Measurements from ENCODE around the gene NR0B2.

Gene NR0B2

GRCh38 chr1:26864610-26865480 lies 48.9 kb downstream of the NR0B2 start:
- H3K9me3 ChIP-seq (ENCODE audit: control insufficient read depth, insufficient read depth, low read length) = no peaks in the 10 kb centered on the region
- no CpG with 5 or more reads among the region's 75 CpGs for WGBS (ENCODE audit: insufficient coverage, insufficient read length)
- peaks cover 5% of the 10 kb centered on the region; the same call in 1 of the 2 replicates for H3K4me1 ChIP-seq (ENCODE audit: control insufficient read depth, insufficient read depth, low read length)
- no peaks in the 10 kb centered on the region; the same call in 1 of the 2 replicates for H3K27me3 ChIP-seq (ENCODE audit: control insufficient read depth, insufficient read depth, low read length)
- peak; percentile 74 for DNase-seq (ENCODE audit: low read depth, low spot score)
- peak overlapping the region; percentile 54; the same call in 1 of the 2 replicates for H3K4me3 ChIP-seq (ENCODE audit: low read length)
- H3K36me3 ChIP-seq (ENCODE audit: control insufficient read depth, insufficient read depth, low read length) = no peaks in the 10 kb centered on the region
- no peak overlapping the region for H3K27ac ChIP-seq (ENCODE audit: low read length)

GRCh38 chr1:26863685-26864077 lies 50.1 kb downstream of the NR0B2 start:
- H3K27ac ChIP-seq (ENCODE audit: low read length) = no peak overlapping the region
- H3K9me3 ChIP-seq (ENCODE audit: control insufficient read depth, insufficient read depth, low read length) = no peaks in the 10 kb centered on the region
- no peaks in the 10 kb centered on the region; the same call in 1 of the 2 replicates for H3K27me3 ChIP-seq (ENCODE audit: control insufficient read depth, insufficient read depth, low read length)
- no CpG with 5 or more reads among the region's 20 CpGs for WGBS (ENCODE audit: insufficient coverage, insufficient read length)
- H3K4me3 ChIP-seq (ENCODE audit: low read length) = no peak overlapping the region
- no peak for DNase-seq (ENCODE audit: low read depth, low spot score)
- H3K4me1 ChIP-seq (ENCODE audit: control insufficient read depth, insufficient read depth, low read length) = peaks cover 5% of the 10 kb centered on the region; the same call in 1 of the 2 replicates
- H3K36me3 ChIP-seq (ENCODE audit: control insufficient read depth, insufficient read depth, low read length) = no peaks in the 10 kb centered on the region

- DNase-seq (ENCODE audit: low read depth, low spot score) = no peak
Observed at GRCh38 chr1:26862781-26863684, 50.7 kb downstream of the NR0B2 start, which contains the start of gene SFN. Gene SFN, plus strand, starts transcription at chr1:26863149. Its CDS starts 64 bp downstream, at chr1:26863213.

GRCh38 chr1:26861889-26862378 lies 51.8 kb downstream of the NR0B2 start:
- H3K27me3 ChIP-seq (ENCODE audit: control insufficient read depth, insufficient read depth, low read length) = no peaks in the 10 kb centered on the region; the same call in 1 of the 2 replicates
- H3K9me3 ChIP-seq (ENCODE audit: control insufficient read depth, insufficient read depth, low read length) = no peaks in the 10 kb centered on the region
- peaks cover 8% of the 10 kb centered on the region for H3K4me1 ChIP-seq (ENCODE audit: control insufficient read depth, insufficient read depth, low read length)
- H3K36me3 ChIP-seq (ENCODE audit: control insufficient read depth, insufficient read depth, low read length) = no peaks in the 10 kb centered on the region
- DNase-seq (ENCODE audit: low read depth, low spot score) = no peak
- H3K27ac ChIP-seq (ENCODE audit: low read length) = no peak overlapping the region
- H3K4me3 ChIP-seq (ENCODE audit: low read length) = no peak overlapping the region
- no CpG with 5 or more reads among the region's 7 CpGs for WGBS (ENCODE audit: insufficient coverage, insufficient read length)

More at GRCh38 chr1:26862781-26863684, 50.7 kb downstream of the NR0B2 start, which contains the start of gene SFN:
- H3K9me3 ChIP-seq (ENCODE audit: control insufficient read depth, insufficient read depth, low read length) = no peaks in the 10 kb centered on the region
- no CpG with 5 or more reads among the region's 37 CpGs for WGBS (ENCODE audit: insufficient coverage, insufficient read length)
- peaks cover 5% of the 10 kb centered on the region; the same call in 1 of the 2 replicates for H3K4me1 ChIP-seq (ENCODE audit: control insufficient read depth, insufficient read depth, low read length)
- no peak within 1 kb of the TSS for H3K27ac ChIP-seq (ENCODE audit: low read length)
- no peaks in the 10 kb centered on the region; the same call in 1 of the 2 replicates for H3K27me3 ChIP-seq (ENCODE audit: control insufficient read depth, insufficient read depth, low read length)
- no peak within 1 kb of the TSS for H3K4me3 ChIP-seq (ENCODE audit: low read length)
- no peaks in the 10 kb centered on the region for H3K36me3 ChIP-seq (ENCODE audit: control insufficient read depth, insufficient read depth, low read length)
